ENCODE results near the gene STXBP1.

STXBP1 gene

DNA sequence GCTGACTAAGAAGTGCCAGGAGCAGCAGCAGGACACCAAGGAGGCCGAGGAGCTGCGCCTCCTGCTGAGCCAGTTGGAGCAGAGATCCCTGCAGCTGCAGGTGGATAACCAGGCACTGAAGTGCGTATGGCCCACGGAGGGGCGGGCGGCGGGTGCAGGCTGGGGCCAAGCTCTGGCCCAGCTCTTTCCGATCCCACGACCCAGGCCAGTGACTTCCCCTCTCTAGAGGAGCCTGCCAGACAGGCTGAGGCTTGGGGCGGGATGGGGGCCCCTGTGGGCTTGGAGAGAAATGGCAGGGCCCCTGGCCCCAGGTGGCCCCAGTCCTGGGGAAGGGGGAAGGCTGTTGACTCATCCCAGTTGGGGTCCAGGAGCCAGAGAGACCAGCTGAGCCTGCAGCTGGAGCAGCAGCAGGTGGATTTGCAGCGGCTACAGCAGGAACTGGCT lies 99.8 kb downstream of the STXBP1 start:
- peak overlapping the region in 2 of 3 experiments; percentile 49 to 55 for H3K4me3 Mint-ChIP-seq
- TF ChIP-seq, protein P1, sequence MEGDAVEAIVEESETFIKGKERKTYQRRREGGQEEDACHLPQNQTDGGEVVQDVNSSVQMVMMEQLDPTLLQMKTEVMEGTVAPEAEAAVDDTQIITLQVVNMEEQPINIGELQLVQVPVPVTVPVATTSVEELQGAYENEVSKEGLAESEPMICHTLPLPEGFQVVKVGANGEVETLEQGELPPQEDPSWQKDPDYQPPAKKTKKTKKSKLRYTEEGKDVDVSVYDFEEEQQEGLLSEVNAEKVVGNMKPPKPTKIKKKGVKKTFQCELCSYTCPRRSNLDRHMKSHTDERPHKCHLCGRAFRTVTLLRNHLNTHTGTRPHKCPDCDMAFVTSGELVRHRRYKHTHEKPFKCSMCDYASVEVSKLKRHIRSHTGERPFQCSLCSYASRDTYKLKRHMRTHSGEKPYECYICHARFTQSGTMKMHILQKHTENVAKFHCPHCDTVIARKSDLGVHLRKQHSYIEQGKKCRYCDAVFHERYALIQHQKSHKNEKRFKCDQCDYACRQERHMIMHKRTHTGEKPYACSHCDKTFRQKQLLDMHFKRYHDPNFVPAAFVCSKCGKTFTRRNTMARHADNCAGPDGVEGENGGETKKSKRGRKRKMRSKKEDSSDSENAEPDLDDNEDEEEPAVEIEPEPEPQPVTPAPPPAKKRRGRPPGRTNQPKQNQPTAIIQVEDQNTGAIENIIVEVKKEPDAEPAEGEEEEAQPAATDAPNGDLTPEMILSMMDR (IDR thresholded peaks at IDR 0.05; ENCODE audit: unreplicated experiment in 3 of 3) = no peak
- no peaks in the 10 kb centered on the region for H3K27me3 Mint-ChIP-seq (ENCODE audit: low read depth)
- H3K27ac Mint-ChIP-seq = peak overlapping the region in 1 of 3 experiments; percentile 44
- no peaks in the 10 kb centered on the region for H3K9me3 Mint-ChIP-seq
- peaks cover 20% of the 10 kb centered on the region for H3K4me1 Mint-ChIP-seq
- no peaks in the 10 kb centered on the region for H3K36me3 Mint-ChIP-seq (ENCODE audit: low read depth)

DNA sequence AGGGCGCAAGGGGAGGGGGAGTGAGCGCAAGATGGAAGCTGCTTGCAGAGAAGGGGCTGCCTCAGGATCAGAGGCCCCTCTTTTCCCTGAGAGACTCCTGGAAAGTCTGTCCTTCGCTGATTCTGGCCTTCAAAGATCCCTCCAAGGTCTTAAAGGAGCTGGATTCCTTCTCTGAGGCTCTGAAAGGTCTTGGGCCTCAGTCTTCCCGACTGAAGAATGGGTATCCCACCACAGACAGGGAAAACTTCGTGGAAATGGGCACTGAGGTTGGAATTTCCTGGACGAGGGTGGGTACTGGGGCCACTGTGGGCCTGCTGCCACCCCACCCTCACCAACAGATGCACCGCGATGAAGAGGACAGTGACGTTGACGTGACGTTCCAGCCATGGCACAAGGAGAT lies 100.3 kb downstream of the STXBP1 start:
- H3K36me3 Mint-ChIP-seq (ENCODE audit: low read depth) = no peaks in the 10 kb centered on the region
- H3K27me3 Mint-ChIP-seq (ENCODE audit: low read depth) = no peaks in the 10 kb centered on the region
- TF ChIP-seq, protein P1 (IDR thresholded peaks at IDR 0.05; ENCODE audit: unreplicated experiment in 3 of 3) = no peak
- no peak overlapping the region for H3K27ac Mint-ChIP-seq
- peak overlapping the region; percentile 32 to 55 (median 42) for H3K4me3 Mint-ChIP-seq
- peaks cover 20% of the 10 kb centered on the region for H3K4me1 Mint-ChIP-seq
- H3K9me3 Mint-ChIP-seq = no peaks in the 10 kb centered on the region

DNA sequence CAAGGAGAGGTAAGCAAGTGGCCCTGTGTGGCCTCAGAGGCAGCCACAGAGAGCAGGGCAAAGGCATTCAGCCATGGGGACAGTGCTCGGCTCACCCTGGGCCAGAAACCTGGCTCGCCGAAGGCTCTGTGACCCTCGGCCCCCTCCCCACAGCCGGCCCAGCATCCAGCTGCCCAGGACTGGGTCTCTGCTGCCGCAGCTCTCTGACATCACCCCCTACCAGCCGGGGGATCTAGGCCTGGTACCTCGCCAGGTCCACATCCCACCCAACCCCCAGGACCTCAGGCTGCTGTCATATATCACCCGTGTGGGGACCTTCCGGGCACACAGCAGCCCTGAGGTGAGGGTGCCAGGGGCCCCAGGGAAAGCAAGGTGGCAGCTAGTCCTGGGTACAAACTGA lies 100.8 kb downstream of the STXBP1 start:
- H3K4me1 Mint-ChIP-seq = peaks cover 20% of the 10 kb centered on the region
- no peak overlapping the region for H3K27ac Mint-ChIP-seq
- no peaks in the 10 kb centered on the region for H3K36me3 Mint-ChIP-seq (ENCODE audit: low read depth)
- no peaks in the 10 kb centered on the region for H3K9me3 Mint-ChIP-seq
- no peaks in the 10 kb centered on the region for H3K27me3 Mint-ChIP-seq (ENCODE audit: low read depth)
- TF ChIP-seq, protein P1 (IDR thresholded peaks at IDR 0.05; ENCODE audit: unreplicated experiment in 3 of 3) = no peak
- peak overlapping the region; percentile 32 to 55 (median 42) for H3K4me3 Mint-ChIP-seq

DNA sequence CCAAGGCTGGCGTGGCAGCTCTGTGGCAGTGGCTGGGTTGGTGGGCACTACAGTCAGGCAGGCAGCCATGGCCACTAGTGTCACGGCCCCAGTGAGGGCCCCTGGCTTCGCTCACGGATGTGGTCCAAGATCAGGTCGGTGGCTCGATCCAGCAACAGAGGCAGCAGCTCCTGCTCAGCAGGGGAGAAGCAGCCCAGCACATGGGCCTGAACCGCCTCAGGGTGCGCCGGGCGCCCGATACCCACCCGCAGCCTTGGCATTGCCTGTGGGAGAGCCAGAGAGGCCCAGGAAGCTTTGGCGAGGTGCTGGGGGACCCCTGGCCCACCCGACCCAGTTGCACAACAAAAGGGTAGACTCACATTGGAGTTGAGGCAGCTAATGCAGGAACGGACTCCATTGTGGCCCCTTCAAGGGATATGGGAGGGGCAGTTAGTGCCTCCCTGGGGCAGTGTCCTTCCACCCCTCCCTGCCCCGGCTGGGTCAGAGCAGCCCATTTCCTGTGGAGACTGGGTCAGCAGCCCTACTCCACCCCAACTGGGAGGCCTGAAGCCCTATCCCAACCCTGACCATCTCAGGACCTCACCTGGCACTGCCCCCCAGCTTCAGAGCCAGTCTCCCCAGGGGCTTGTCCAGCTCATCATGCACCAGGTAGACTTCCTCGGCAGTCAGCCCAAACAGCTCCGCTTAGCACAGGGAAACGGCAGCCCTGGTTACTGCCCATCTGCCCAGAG lies 102.1 kb downstream of the STXBP1 start:
- peaks cover 20% of the 10 kb centered on the region for H3K4me1 Mint-ChIP-seq
- TF ChIP-seq, protein P1 (IDR thresholded peaks at IDR 0.05; ENCODE audit: unreplicated experiment in 3 of 3) = no peak
- H3K4me3 Mint-ChIP-seq = peak overlapping the region; percentile 79 to 82 (median 79)
- H3K9me3 Mint-ChIP-seq = no peaks in the 10 kb centered on the region
- no peak overlapping the region for H3K27ac Mint-ChIP-seq
- no peaks in the 10 kb centered on the region for H3K36me3 Mint-ChIP-seq (ENCODE audit: low read depth)
- H3K27me3 Mint-ChIP-seq (ENCODE audit: low read depth) = no peaks in the 10 kb centered on the region

DNA sequence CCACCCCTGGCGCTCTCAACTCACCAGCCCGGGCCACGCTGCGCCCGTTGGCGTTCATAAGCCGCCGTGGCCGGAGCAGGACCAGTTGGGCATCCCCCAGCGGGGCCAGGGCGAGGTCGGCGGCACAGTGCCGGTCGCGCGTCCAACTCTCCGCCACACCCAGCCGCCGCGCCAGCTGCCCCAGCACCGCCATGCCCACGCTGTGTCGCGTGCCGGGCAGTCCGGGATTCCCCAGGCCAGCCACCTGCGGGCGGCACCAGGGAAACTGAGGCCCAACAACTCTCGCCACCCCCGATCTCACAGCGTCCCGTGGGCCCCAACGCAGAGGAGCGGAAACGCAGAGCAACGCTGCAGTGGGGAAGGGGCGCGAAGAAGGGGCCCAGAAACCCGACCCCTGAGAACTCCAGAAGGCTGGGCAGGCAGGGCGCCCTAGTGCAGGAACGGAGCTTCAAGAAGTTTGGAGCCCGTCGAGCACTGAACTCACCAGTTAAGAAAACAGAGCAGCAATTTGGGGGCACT lies 102.9 kb downstream of the STXBP1 start:
- H3K9me3 Mint-ChIP-seq = no peaks in the 10 kb centered on the region
- peak overlapping the region; percentile 91 to 93 (median 92) for H3K4me3 Mint-ChIP-seq
- peaks cover 20% of the 10 kb centered on the region for H3K4me1 Mint-ChIP-seq
- no peaks in the 10 kb centered on the region for H3K36me3 Mint-ChIP-seq (ENCODE audit: low read depth)
- peak overlapping the region in 1 of 3 experiments; percentile 87 for H3K27ac Mint-ChIP-seq
- TF ChIP-seq, protein P1 (IDR thresholded peaks at IDR 0.05; ENCODE audit: unreplicated experiment in 3 of 3) = no peak
- no peaks in the 10 kb centered on the region for H3K27me3 Mint-ChIP-seq (ENCODE audit: low read depth)

Measured in nephron (organoid).